LNCAP (cell line): ENCODE results near the gene DAAM1.

Source experiments
- CTCF ChIP-seq: fragments of 450-650 bp; IDR thresholded peaks from 2 replicates; pipeline ENCODE4 v1.5.1; 2017; ENCODE audit warnings: mild to moderate bottlenecking

Gene DAAM1

GRCh38 chr14:59311723-59312122 lies 123.3 kb downstream of the DAAM1 start:
- TF ChIP-seq CTCF, result no peak

- TF ChIP-seq CTCF, result no peak
Observed at GRCh38 chr14:59313144-59313651, 124.7 kb downstream of the DAAM1 start.

GRCh38 chr14:59313658-59314608 lies 125.5 kb downstream of the DAAM1 start:
- TF ChIP-seq CTCF, result peak; percentile 9; the same call in 1 of the 2 replicates

GRCh38 chr14:59314953-59315599 lies 126.6 kb downstream of the DAAM1 start:
- TF ChIP-seq CTCF, result no peak

- TF ChIP-seq CTCF, result no peak
Observed at GRCh38 chr14:59316151-59316830, 127.8 kb downstream of the DAAM1 start.

- no peak for TF ChIP-seq CTCF
Observed at GRCh38 chr14:59317346-59317745, 128.9 kb downstream of the DAAM1 start.

- no peak for TF ChIP-seq CTCF
Observed at GRCh38 chr14:59317798-59318505, 129.5 kb downstream of the DAAM1 start.
